GM19193 (cell line): ENCODE data around the gene COL25A1.

ENCODE experiments used
- POLR2A ChIP-seq: IDR thresholded peaks from 4 replicates; pipeline ENCODE4 v1.6.1; 2011; ENCODE audit not compliant: insufficient read depth, insufficient read length; ENCODE audit errors: extremely low read depth

The COL25A1 gene

DNA sequence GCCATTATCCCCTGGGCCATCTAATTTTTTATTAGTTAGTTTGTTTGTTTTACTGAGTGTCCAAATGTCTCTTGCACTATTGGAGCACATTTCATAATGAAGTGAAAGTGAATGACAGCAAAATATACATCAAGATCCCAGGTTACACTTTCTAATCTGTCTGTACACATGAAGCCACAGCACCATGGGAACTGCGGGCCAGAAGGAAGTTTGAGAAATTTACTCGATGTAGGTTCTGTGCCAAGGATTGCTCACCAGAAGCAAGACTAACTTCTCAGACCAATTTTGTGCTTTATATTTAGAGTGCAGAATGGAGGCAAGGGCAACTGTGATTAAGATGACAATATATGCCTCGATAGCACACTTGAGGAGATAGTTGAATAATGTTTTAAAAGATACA is 258.0 kb downstream of the COL25A1 start:
- TF ChIP-seq POLR2A, result no peak

DNA sequence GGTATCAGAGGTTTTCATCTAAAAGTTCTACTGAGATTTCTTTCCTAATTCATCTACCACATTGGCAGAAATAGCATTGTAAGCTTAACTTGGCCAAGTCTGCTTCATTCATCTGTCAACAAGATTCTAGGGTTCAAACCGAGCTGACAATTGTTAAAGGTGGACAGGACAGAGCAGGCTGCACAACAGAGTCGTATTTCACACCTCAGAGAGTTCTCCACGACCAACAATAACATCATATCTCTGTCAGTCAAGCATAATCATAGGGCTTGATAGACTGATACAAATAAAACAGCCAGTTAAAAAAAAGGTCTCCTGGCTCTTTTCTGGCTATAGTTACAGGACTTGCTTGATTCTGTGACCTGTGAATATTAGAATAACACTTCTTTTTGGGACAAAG is 259.2 kb downstream of the COL25A1 start:
- no peak for TF ChIP-seq POLR2A

DNA sequence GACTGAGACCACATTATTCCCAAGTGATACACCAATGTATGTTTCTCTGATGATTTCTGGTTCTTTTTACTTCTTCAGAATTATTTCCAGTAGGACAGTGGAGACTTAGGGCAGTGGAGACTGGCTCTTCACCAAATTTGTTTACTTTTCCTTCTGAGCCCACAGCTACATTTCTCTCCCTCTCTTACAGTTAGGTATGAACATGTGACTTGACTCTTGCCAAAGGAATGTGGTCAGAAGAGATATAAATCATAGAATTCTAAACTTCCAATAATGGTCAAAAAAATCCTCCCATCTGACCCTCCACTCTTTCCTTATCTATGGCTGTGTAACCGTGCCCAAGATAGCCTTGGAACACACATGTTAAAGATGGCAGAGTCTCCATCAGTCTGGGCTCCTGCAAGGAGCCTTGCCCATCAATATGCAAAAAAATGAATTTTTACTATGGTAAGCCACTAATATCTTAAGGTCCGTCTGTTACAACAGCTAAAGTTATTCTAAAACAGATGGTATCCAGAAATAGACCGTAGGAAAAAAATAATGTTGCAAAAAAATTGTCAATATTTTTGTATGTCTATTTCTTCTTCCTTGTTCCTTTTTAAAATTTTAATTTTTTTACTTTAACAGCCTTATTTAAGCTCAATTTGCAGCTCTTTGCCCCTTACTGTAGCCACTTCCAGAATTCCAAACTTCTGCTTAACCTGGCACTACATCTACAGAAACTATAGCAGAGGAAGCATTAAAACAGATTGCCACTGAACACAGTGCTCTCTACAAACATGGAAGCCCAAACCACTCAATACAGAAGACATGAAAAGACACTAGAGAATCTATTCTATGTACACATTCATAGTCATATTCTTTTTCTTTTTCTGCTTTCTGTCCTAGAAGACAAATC is 260.7 kb downstream of the COL25A1 start:
- TF ChIP-seq POLR2A, result no peak

DNA sequence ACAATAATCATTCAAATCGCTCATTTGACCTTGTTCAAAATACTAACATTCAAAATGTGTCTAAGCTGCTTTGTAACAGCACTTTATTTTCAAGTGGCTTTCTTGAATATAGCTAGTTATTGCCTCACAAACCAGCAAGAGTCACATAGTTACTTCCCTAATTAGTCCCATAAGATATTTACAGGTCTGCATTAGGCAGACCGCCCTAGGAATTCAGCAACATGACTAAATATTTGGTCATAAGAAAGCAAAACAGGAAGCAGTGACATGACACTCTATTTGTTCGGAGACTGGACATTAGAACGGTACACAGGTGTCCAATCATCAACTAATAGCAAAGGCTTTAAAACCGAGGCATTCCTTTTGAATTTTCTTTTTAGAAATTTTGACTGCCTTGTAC is 262.0 kb downstream of the COL25A1 start:
- TF ChIP-seq POLR2A, result no peak

DNA sequence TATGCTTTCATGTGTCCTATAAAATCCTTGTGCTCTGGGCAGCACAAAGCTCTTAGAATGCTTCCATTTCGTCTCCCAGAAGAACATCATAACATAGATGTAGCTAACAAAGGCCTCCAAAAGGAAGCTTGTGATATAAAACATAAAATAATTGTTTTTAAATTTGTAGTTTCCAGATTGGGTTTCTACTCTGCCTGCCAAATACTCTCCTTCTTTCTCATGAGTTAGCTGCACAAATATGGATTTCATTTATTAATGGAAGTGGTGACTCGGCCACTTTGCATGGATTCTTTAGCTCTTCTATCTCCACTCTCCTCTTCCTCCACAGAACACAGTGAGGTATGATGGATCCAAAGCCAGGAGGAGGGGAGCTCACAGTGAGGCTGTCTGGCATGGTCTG is 265.4 kb downstream of the COL25A1 start:
- no peak for TF ChIP-seq POLR2A

DNA sequence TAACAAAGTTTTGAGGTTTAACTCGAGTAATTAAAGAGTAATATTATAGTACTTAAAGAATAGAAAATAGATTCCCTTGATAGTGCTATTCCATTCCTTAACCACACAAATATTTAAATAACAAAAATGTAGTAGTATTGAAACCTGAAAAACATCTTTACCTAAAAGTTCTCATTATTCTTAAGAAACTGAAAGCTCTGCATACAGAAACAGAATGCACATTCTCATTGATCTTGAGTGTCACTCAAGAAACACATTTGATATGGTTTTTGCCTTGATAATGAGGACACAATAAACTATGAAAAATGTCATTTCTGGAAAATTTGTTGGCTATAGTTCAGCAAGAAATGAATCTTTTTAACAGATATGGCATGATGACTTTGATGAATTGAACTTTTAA is 268.5 kb downstream of the COL25A1 start:
- TF ChIP-seq POLR2A, result no peak

DNA sequence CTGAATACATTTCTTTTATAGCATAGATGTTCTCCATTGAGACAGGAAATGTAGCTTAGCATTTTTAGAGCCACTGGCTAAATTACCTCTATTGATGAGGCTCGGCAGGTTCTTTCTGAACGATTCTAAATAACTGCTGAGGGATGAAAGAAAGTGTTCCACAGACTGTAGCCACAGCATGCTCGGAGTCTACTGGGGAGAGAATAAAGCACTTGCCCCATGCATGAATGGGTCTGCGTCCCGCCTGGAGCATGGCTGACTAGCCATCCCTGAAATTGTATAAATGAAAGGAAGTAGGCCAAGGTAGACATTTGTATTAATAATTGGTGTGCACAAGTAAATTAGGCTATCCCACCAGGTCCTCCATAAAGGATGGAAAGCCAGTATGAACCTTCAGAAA is 269.8 kb downstream of the COL25A1 start:
- no peak for TF ChIP-seq POLR2A

DNA sequence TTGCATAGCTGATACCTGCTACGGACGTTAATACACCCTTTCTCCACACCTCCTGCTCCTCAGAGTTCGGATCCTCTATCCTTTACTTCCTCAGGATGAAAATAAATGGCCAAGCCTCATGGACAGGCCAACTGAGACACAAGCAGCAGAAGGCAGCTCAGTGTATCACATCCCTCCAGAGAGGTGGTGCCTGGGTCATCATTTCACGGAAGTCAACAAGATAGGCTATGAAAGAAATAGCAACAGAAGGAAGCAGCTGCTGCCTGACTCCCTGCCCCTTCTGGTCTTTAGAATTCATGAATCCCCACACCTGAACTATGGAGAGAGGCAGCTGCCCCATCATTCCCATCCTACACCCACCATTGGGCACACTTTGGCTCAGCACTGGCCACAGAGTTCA is 272.5 kb downstream of the COL25A1 start:
- no peak for TF ChIP-seq POLR2A

DNA sequence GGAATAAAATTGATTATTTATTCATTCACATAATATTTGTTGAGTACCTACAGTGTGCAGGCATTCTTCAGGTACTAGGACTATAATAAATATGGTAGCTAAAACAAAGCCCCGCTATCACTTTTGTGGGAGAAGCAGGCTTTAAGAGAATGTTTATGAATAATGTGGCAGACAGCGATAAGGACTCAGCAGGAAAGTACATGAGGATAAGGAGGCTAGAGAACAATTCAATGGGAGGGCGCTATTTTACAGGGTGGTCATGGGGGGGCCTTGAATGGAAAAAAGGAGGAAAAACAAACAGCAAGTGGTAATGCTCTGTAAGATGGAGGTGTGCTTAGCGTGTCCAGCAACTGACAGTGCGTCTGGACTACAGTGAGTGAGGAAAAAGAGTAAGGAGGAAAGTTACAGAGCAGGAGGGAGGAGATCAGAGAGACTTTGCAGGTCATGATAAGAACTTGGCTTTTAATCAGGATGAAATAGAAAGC is 275.4 kb downstream of the COL25A1 start:
- TF ChIP-seq POLR2A, result no peak

DNA sequence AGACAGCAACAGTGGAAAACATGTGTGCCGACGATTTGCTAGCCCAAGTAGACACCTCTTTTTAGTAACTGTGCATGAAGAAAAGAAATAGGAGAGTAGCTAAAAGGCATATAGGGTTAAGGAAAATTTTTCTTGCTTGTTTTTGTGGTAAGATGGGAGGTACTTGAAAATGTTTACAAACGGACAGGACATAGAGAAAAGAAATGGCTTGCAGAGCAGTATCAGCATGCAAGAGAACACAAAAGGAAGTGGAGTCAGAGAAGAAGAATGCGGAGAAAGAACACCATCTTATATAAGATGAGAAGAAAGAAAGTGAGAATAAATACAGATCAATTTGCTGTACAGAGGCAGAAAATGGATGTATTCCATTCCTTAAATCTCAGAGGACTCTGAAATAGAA is 275.9 kb downstream of the COL25A1 start:
- no peak for TF ChIP-seq POLR2A

DNA sequence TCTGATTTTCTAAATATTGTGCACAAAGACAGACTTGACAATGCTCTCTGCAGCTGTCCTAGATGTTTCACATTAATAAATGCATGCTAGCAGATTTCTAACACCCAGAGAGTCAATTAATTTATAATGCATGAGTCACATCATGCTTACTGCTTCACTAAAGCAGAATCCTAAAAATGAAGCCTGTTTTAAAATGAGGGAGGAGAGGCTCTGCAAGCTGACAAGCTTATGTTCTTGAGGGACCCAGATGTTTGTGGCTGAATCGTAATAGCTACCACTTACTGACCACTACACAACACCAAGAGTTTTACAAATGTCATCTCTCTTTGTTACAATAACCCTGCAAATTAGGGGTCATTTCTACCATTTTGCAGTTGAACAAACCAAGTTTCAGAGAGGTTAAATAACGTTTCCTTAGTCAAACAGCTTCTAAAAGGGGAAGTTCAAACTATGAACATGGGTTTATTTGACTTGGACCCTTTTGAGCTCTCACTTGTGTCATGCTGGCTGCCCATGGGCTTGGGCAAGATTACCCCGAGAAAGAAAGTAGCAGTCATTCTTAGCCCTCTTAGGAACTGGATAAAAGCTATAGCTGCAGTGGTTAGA is 276.9 kb downstream of the COL25A1 start:
- no peak for TF ChIP-seq POLR2A

DNA sequence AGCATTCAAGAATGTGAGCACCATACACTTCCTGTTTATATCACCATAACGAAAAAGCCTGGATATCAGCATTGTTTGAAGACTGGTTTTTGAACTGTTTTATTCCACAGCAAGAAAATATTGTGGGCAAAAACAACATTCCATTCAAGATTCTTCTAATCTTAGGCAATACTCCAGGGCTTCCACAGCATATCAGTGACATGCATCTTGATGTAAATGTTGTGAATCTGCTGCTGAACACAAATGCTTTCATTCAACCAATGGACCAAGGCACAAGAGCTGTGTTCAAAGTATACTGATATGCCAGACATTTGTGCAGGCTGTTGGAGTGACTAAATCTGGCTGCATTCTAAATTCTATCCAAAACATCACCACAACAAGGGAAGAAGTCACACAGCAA is 279.5 kb downstream of the COL25A1 start:
- no peak for TF ChIP-seq POLR2A

DNA sequence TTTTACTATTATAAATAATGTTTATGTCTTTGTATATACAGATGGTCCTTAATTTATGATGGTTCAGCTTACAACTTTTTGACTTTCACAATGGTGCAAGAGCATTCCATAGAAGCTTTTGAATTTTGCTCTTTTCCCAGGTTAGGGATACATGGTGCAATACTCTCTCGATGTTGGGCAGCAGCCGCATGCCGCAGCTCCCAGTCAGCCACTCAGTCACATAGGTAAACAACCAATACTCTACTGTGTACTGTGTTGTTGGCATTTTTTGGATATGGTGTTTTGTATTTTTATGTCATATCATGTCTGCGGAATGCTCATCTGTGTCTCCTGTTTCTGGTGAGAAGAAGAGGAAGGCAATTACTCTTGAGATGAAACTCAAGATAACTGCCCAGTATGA is 281.6 kb downstream of the COL25A1 start:
- no peak for TF ChIP-seq POLR2A

DNA sequence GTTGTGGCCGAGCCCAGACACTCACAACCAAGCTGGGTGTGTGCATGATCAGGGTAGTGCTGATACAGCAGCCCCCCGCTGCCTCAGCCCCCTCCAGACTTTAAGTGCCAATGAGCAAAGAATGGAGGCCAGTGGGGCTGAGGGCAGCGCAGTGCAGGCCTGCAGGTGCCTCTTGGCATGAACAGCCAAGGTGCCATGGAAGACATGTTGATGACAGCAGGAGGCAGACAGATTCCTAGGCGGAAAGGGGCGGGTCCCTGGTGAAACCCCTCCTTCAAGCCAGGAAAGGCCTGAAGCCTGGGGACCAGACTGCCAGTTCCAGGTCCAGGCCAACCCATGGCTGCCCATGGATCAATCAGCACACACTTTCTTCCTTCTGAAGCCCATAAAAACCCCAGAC is 286.3 kb downstream of the COL25A1 start:
- TF ChIP-seq POLR2A, result no peak

DNA sequence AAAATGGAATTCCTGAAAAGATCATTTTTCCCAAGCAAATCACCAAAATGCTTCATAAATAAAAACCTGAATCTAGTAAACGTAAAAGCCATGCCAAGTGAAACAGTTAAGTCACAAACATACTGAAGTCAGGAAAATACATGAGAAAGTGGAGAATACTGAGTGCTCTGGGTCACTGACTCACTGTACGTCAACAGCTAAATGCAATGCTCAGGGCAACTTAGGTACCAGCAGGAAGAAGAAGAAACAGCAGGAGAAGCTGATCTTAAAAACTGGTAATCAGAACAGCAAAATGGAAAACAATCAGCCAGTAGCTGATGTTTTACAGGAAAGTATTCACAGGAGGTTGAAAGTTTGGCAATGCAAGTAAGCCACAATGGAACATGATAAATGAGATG is 287.0 kb downstream of the COL25A1 start:
- TF ChIP-seq POLR2A, result no peak

DNA sequence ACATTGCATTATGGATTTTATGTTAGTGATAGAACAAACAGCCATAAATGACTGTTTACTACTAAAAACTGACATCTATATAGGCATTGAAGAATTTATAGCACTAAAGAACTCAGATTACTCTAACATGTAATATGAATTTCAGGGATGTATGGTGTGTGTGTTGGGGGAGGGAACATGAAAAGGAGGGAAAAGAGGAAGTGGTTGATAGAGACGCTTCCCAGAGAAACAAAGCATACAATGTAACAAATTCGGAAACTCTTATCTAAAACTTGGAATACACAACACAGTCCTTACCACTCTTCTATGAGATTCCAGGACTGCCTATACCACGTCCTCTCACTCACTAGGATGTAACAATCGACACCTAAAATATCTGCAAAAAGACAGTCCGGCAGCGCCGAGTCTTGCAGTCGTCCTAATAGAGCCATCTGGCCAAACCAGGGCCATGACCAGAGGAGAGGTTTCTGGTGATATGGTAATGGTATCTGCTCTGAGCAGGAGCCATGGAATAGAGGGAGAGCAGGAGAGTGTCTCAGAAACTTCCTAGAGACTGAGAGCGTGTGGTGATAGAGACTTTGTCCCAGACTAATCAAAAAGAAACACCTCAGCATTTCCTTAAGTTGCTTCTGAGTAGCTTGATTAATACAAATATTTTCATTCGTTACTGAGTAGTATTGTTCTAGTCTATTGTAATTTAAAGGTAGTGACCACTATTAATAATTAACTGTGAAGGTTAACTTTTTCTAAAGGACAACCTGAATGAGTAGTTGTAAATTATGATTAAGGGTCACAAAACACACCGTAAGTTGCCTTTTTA is 287.7 kb downstream of the COL25A1 start:
- TF ChIP-seq POLR2A, result no peak

DNA sequence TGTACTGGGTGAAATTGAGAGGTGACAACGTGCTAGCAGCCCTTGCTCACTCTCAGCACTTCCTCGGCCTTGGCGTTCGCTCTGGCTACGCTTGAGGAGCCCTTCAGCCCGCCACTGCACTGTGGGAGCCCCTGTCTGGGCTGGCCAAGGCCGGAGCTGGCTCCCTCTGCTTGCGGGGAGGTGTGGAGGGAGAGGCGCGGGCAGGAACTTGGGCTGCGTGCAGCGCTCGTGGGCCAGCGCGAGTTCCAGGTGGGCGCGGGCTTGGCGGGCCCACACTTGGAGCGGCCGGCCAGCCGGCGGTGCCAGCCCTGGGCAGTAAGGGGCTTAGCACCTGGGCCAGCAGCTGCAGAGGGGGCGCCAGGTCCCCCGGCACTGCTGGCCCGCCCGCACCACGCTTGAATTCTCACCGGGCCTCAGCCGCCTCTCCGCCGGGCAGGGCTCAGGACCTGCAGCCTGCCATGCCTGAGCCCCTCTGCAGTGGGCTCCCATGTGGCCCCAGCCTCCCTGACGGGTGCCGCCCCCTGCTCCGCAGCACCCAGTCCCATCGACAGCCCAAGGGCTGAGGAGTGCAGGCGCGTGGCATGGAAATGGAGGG is 290.1 kb downstream of the COL25A1 start:
- no peak for TF ChIP-seq POLR2A
